GM21529 (cell line): ENCODE results near the gene HSPG2.
"Not testable (repeated sequence)": the region's sequence is repeated elsewhere in the genome, so short reads cannot be mapped to it uniquely, and the experiment has no call there.

Experiments used
- ATAC-seq: cut with Tn5 transposase; IDR thresholded peaks from one replicate; pipeline ENCODE4 v1.9.1; 2021; ENCODE audit not compliant: unreplicated experiment

HSPG2 gene

GRCh38 chr1:21956720-21957552, 19.8 kb upstream of the HSPG2 start:
- no peak for ATAC-seq

GRCh38 chr1:21955501-21956281, 18.6 kb upstream of the HSPG2 start:
- ATAC-seq: no peak

GRCh38 chr1:21955058-21955457, 17.9 kb upstream of the HSPG2 start:
- no peak for ATAC-seq

GRCh38 chr1:21952786-21953520, 15.8 kb upstream of the HSPG2 start:
- no peak for ATAC-seq

- ATAC-seq: no peak
Measured at GRCh38 chr1:21951226-21951870, 14.2 kb upstream of the HSPG2 start.

- ATAC-seq: no peak
Measured at GRCh38 chr1:21950734-21951133, 13.6 kb upstream of the HSPG2 start.

- no peak for ATAC-seq
Measured at GRCh38 chr1:21946836-21947587, 9.9 kb upstream of the HSPG2 start.

GRCh38 chr1:21944733-21945073, 7.6 kb upstream of the HSPG2 start:
- no peak for ATAC-seq

GRCh38 chr1:21942959-21943640, 6.0 kb upstream of the HSPG2 start:
- ATAC-seq: not testable (repeated sequence)

GRCh38 chr1:21942464-21942863, 5.4 kb upstream of the HSPG2 start:
- ATAC-seq: no peak

- no peak for ATAC-seq
Measured at GRCh38 chr1:21941370-21941769, 4.3 kb upstream of the HSPG2 start.

- ATAC-seq: no peak
Measured at GRCh38 chr1:21940492-21940891, 3.4 kb upstream of the HSPG2 start.

GRCh38 chr1:21939650-21940374, 2.7 kb upstream of the HSPG2 start:
- ATAC-seq: no peak

- no peak for ATAC-seq
Measured at GRCh38 chr1:21938732-21939538, 1.8 kb upstream of the HSPG2 start.

- ATAC-seq: peak; percentile 65
Measured at GRCh38 chr1:21937372-21938121, 437 bp upstream of the HSPG2 start.

- no peak for ATAC-seq
Measured at GRCh38 chr1:21936366-21937031, 611 bp downstream of the HSPG2 start.

- ATAC-seq: no peak
Measured at GRCh38 chr1:21935891-21936365, 1.2 kb downstream of the HSPG2 start.
